ENCODE data around the gene CTAGE1. TPM values are rescaled to one million over a fixed set of nuclear protein-coding genes. Genes with fewer than 3 reads are reported as not detected.

The CTAGE1 gene
- polyA plus RNA-seq, 1 of the 3 experiments (the other 2 are of a cell fraction): 0.07 TPM

DNA sequence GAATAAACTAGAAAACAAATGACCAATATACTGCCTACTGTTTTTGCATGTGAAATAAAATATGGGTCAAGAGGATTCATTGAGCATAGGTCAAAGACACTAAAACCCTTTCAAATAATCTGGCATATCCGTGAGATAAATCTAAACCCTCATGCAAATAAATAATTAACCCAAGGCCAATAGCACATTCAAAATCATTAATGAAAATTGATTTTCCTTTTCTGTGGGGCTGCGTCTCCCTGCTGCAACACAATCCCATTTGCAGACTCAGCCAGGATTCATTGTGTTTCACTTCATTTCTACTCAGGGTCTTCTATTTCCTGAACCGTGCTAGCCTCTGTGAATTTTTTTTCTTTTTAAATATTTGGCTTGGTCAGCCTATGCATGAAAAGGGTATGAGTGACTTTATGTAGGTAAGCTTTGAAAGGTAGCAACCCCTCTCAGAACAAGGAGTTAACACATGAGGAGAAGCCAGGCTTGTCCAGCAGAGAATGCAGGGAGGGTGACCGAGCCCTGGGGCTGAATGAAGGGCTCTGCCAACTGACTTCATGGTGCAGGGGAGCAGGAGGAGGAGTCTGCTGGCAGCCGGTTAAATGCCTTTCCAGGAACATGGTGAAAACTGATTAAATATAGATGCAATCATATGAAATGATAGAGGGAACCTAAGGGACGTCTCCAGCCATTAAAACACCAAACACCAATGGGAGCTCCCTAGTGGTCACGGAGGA lies 10.3 kb upstream of the CTAGE1 start (continued):
- TF ChIP-seq, protein P1, sequence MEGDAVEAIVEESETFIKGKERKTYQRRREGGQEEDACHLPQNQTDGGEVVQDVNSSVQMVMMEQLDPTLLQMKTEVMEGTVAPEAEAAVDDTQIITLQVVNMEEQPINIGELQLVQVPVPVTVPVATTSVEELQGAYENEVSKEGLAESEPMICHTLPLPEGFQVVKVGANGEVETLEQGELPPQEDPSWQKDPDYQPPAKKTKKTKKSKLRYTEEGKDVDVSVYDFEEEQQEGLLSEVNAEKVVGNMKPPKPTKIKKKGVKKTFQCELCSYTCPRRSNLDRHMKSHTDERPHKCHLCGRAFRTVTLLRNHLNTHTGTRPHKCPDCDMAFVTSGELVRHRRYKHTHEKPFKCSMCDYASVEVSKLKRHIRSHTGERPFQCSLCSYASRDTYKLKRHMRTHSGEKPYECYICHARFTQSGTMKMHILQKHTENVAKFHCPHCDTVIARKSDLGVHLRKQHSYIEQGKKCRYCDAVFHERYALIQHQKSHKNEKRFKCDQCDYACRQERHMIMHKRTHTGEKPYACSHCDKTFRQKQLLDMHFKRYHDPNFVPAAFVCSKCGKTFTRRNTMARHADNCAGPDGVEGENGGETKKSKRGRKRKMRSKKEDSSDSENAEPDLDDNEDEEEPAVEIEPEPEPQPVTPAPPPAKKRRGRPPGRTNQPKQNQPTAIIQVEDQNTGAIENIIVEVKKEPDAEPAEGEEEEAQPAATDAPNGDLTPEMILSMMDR (IDR thresholded peaks at IDR 0.05): no peak
- TF ChIP-seq FOXM1 (IDR thresholded peaks at IDR 0.05; ENCODE audit: low read depth): no peak
- no peak for TF ChIP-seq IRF3 (IDR thresholded peaks at IDR 0.05; ENCODE audit: low read depth, low read length)

- H3K27me3 ChIP-seq (ENCODE audit: insufficient read depth): no peaks in the 10 kb centered on the region
- H3K9ac ChIP-seq: no peak overlapping the region
- H3K4me2 ChIP-seq: no peak overlapping the region
- no peak overlapping the region for H3K27ac ChIP-seq (ENCODE audit: low read depth in 2 of 2, low read length in 1 of 2)
- ChIA-PET CTCF (no interaction called here), POLR2A (no interaction called here)
- H3F3A ChIP-seq (replicated peaks; ENCODE audit: insufficient read depth): no peaks in the 10 kb centered on the region
- no peak for DNase-seq
- H3K4me3 ChIP-seq (ENCODE audit: low read depth in 2 of 2, low read length in 1 of 2): no peak overlapping the region
- 23% methylated on average over 5 of the region's 5 CpGs for WGBS (ENCODE audit: low lambda C conversion rate)
- TF ChIP-seq TCF12 (IDR thresholded peaks at IDR 0.05) (no peak), TEAD4 (IDR thresholded peaks at IDR 0.05; ENCODE audit: borderline replicate concordance, insufficient read depth) (no peak), SIN3A (IDR thresholded peaks at IDR 0.05; ENCODE audit: borderline replicate concordance, low read depth, low read length) (no peak), EP300 (IDR thresholded peaks at IDR 0.05; ENCODE audit: borderline replicate concordance in 1 of 2, low read depth in 1 of 2, low read length in 1 of 2) (no peak), NRF1 (IDR thresholded peaks at IDR 0.05; ENCODE audit: low read depth, low read length) (no peak), NFIC (IDR thresholded peaks at IDR 0.05; ENCODE audit: borderline replicate concordance) (no peak), FOXM1 (IDR thresholded peaks at IDR 0.05; ENCODE audit: low read depth) (no peak), FOSL2 (IDR thresholded peaks at IDR 0.05; ENCODE audit: borderline replicate concordance, low read depth) (no peak), CHD2 (IDR thresholded peaks at IDR 0.05; ENCODE audit: low read length, partially characterized antibody) (no peak), JUND (IDR thresholded peaks at IDR 0.05) (no peak), GATA2 (CRISPR knock-in tag; IDR thresholded peaks at IDR 0.05) (no peak), POLR2AphosphoS5 (IDR thresholded peaks at IDR 0.05; ENCODE audit: low read depth, low read length) (no peak), YY1 (IDR thresholded peaks at IDR 0.05; ENCODE audit: low read depth) (no peak), MEF2A (IDR thresholded peaks at IDR 0.05; ENCODE audit: borderline replicate concordance, low read depth) (no peak)
- TF ChIP-seq, protein P1 (IDR thresholded peaks at IDR 0.05): no peak
- TF ChIP-seq, protein P2, sequence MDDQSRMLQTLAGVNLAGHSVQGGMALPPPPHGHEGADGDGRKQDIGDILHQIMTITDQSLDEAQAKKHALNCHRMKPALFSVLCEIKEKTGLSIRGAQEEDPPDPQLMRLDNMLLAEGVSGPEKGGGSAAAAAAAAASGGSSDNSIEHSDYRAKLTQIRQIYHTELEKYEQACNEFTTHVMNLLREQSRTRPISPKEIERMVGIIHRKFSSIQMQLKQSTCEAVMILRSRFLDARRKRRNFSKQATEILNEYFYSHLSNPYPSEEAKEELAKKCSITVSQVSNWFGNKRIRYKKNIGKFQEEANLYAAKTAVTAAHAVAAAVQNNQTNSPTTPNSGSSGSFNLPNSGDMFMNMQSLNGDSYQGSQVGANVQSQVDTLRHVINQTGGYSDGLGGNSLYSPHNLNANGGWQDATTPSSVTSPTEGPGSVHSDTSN (IDR thresholded peaks at IDR 0.05): no peak
- TF ChIP-seq, protein P3, sequence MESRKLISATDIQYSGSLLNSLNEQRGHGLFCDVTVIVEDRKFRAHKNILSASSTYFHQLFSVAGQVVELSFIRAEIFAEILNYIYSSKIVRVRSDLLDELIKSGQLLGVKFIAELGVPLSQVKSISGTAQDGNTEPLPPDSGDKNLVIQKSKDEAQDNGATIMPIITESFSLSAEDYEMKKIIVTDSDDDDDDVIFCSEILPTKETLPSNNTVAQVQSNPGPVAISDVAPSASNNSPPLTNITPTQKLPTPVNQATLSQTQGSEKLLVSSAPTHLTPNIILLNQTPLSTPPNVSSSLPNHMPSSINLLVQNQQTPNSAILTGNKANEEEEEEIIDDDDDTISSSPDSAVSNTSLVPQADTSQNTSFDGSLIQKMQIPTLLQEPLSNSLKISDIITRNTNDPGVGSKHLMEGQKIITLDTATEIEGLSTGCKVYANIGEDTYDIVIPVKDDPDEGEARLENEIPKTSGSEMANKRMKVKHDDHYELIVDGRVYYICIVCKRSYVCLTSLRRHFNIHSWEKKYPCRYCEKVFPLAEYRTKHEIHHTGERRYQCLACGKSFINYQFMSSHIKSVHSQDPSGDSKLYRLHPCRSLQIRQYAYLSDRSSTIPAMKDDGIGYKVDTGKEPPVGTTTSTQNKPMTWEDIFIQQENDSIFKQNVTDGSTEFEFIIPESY (IDR thresholded peaks at IDR 0.05; ENCODE audit: borderline replicate concordance, low read depth): no peak
- no peaks in the 10 kb centered on the region for H3K4me1 ChIP-seq (ENCODE audit: control insufficient read depth in 1 of 2, insufficient read depth in 2 of 2, low read depth in 1 of 2, low read length in 1 of 2)
- no peaks in the 10 kb centered on the region for H3K79me2 ChIP-seq (ENCODE audit: insufficient read depth)
- H3K36me3 ChIP-seq (replicated peaks in 1 of 2; ENCODE audit: control insufficient read depth in 1 of 2, insufficient read depth in 2 of 2, low read length in 1 of 2): no peaks in the 10 kb centered on the region
- no peaks in the 10 kb centered on the region for H3K9me2 ChIP-seq
- no peaks in the 10 kb centered on the region for H3K9me3 ChIP-seq
- no peak overlapping the region for H2AFZ ChIP-seq (ENCODE audit: low read depth)
- no peaks in the 10 kb centered on the region for H4K20me1 ChIP-seq (ENCODE audit: insufficient read depth)
Measured at GRCh38 chr18:22424565-22424963, 6.8 kb upstream of the CTAGE1 start.
